HG03521 (cell line): ENCODE results near the gene ANKMY1.

ENCODE experiments used
- ATAC-seq: cut with Tn5 transposase; IDR thresholded peaks from one replicate; pipeline ENCODE4 v1.9.1; 2021; ENCODE audit warnings: mild to moderate bottlenecking, moderate library complexity; ENCODE audit not compliant: unreplicated experiment

The ANKMY1 gene

GRCh38 chr2:240462707-240463273, 95.0 kb downstream of the ANKMY1 start:
- ATAC-seq, result no peak

DNA sequence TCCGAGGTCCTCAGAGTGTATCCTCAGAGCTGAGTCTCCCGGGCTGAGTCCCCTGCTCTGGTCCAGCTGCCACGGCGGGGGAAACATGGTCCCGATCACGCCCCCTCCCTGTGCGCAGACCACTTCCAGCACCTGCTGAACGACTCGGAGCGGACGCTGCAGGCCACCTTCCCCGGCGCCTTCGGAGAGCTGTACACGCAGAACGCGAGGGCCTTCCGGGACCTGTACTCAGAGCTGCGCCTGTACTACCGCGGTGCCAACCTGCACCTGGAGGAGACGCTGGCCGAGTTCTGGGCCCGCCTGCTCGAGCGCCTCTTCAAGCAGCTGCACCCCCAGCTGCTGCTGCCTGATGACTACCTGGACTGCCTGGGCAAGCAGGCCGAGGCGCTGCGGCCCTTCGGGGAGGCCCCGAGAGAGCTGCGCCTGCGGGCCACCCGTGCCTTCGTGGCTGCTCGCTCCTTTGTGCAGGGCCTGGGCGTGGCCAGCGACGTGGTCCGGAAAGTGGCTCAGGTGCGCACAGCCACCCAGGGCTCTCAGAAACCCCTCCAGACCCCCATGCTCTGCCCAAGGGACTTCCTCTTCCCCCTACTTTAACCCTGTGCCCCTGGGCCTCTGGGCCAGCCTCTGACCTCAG, 95.6 kb downstream of the ANKMY1 start:
- no peak for ATAC-seq

DNA sequence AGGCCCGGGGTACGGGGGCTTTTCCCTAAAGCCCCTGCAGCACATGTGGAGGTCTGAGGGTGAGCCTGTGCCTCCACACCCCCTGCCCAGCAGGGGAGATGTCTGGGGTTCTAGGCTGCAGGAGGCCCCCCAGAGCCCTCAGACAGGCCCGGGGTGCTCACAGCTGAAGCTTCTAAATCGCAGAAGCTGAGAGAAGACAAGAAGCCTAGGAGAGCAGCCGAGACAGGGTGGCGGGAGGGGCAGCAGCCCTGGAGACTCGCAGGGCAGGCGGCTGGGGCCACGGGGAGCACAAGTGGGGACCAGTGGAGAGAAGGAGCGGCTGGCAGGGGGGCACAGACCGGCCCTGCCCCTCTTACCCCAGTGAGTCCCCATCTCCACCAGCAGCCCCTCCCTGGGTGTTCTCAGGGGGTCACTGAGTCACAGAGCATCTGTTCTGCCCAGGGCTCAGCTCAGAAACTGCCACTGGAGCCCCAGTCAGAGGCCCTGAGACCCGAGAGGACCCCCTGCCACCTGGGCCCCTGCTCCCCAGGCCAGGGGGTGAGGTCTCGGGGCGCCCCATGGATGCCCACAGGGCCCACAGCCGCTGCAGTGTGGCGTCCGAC, 96.2 kb downstream of the ANKMY1 start:
- no peak for ATAC-seq

GRCh38 chr2:240460781-240461431, 96.9 kb downstream of the ANKMY1 start:
- no peak for ATAC-seq

DNA sequence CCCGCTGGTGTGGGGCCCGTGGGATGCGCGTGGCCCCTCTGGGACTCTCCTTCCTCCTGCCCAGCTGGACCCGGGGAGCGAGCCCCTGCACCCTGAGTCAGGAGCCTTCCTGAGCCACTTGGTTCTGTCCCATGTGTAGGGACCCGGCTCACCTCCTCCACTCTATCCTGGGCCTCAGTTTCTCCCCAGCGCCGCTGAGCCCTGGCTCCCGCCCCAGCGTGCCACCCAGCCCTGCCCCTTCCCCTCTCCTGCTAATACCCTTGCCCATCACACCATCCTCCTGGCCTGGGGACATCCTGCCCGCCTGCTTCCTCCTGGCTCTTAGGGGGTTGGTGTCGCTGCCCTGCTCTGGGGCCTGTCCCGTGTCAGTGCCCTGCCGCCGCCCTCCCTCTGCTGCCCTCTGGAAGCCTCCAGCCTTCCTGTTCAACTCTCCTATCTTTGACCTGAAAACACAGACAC, 97.5 kb downstream of the ANKMY1 start:
- ATAC-seq, result no peak

DNA sequence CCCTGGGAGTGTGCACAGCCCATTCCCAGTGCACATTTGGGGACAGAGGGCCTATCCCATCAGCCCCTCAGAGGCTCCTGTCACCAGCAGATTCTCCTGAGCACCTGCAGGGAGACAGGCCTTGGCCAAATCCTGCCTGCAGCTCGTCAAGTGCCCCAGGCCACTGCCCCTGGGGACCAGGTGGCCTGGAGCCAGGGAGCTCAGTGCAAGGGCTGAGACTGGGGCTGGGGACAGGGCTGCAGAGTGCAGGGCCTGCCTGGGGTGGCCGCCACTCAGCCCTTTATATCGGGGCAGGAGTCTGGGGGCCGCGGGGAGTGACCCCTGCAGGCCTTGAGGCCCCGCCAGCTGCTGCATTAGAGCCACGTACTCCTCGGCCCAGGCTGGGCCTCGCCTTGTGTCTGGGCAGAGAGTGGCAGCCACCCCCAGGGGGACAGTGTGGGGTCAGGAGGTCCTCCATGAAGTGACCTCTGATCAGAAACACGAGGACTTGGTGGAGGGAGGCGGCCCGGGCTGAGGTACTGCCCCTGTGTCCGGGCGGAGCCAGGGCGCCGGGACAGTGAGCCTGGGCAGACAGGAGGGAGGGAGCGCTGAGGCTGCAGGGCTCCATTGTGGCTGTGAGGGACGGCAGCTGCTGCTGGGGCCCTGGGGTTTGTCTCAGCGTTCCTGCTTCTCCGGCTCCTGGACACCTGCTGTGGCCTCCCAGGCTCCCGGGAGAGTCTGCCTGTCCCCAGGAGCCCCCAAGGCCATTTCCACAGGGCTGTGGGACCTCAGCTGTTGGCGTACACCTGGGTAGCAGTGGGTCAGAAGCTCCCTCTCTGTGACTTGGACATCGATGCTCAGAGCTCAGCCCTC, 98.2 kb downstream of the ANKMY1 start:
- ATAC-seq, result no peak

GRCh38 chr2:240458900-240459391, 98.8 kb downstream of the ANKMY1 start:
- ATAC-seq, result no peak

- no peak for ATAC-seq
These were observed 99.5 kb downstream of the ANKMY1 start for GRCh38 chr2:240458044-240458899.

DNA sequence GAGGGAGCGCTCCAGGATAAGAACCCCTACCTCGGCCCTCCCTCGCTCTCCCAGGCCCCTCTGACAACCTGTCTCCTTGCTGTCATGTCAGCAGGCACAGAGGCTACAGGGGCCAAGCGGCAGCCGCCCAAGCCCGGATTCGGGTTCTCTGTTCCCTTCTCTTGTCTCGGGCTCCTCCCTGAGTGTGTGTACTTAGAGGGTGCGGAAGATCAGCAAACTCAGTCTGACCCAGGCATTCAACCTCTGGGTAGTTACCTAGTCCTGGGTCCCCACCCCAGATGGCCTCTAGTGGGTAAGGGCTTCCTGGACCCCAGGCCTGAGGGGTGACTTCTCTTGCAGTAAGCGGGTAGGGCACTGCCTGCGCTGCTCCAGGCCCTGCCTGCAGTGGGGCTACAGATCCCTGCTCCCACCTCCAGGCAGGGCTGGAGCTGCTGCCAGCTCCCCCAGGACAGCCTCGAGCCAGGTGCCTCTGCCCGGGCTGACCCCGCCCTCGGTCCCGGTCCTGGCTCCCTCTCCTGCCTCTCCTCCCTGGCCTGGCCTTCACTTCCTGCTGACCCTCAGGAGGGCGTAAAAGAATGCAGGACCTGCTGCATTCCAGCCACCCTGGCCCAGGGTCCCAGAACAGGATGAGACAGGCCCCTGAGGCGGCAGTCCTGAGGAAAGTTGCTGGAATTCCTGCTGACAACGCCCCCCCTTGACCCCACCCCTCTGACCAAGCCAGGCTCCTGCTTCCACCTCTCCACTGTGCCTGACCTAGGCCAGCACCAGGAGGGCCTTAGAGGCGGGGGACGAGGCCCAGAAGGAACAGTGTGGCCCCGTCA, 100.4 kb downstream of the ANKMY1 start:
- no peak for ATAC-seq

DNA sequence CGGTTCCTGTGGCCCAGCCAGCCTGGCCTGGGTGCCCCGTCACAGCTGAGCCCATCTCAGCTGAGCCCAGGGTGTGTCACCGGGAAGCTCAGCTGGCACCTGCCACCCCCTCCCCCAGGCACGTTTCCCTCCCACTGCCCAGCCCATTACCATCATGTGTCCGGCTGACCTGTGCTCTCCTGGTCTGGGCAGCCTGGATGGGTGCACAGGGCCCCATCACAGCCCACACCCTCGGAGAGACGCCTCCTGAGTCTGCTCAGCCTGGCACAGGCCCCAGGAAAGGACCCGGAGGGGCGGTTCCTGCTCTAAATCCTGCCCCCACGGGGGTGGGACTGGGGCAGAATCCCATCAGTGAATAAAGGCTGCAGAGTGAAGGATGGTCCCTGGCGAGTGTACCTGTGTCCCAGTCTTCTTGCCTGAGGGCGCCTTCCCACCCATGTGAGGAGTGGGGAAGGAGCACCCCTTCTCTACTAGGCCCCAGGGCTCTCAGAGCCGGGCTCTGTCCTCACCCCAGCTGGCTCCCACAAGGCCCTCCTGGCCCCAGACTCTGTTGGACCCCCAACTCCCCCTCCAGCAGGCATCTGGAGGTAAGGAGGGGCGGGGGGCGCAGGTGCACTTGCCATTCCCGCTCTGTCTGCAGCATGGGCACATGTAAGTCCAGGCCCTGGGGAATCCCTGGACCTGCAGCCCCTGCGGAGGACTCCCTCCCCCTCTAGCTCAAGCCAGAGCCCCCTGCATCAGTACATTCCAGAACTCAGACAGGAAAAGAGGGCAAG, 101.2 kb downstream of the ANKMY1 start:
- no peak for ATAC-seq

DNA sequence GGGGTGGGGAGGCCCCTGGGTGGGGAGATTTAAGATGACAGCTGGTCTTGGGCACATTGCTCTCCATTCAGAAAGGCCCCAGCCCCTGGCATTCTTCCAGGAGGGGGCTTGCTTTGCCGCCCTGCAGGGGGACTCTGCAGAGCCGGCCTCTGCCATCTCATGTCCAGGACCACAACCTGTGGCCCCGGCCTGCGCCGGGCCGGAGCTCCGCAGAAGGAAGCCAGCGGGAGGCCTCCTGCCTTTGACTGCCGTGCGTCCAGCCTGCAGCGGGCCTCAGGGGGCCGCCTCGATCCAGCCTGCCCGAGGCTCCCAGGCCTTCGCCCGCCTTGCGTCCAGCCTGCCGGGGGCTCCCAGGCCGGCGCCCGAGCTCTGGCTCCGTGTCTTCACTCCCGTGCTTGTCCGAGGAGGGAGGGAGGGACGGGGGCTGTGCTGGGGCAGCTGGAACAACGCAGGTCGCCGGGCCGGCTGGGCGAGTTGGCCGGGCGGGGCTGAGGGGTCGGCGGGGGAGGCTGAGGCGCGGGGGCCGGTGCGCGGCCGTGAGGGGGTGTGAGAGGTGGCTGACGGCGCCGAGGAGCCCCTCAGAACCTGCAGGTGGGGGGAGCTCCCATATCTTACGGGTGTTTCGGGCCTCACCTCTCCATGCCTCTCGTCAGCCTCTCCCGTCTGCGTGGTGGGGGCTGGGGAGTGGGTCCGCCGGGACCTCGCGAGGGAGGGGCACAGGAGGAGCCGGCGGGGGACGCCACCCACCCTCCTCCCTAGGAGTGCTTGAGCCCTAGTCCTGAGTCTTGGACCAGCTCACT, 101.9 kb downstream of the ANKMY1 start:
- no peak for ATAC-seq

GRCh38 chr2:240455272-240455646, 102.5 kb downstream of the ANKMY1 start:
- ATAC-seq, result no peak

DNA sequence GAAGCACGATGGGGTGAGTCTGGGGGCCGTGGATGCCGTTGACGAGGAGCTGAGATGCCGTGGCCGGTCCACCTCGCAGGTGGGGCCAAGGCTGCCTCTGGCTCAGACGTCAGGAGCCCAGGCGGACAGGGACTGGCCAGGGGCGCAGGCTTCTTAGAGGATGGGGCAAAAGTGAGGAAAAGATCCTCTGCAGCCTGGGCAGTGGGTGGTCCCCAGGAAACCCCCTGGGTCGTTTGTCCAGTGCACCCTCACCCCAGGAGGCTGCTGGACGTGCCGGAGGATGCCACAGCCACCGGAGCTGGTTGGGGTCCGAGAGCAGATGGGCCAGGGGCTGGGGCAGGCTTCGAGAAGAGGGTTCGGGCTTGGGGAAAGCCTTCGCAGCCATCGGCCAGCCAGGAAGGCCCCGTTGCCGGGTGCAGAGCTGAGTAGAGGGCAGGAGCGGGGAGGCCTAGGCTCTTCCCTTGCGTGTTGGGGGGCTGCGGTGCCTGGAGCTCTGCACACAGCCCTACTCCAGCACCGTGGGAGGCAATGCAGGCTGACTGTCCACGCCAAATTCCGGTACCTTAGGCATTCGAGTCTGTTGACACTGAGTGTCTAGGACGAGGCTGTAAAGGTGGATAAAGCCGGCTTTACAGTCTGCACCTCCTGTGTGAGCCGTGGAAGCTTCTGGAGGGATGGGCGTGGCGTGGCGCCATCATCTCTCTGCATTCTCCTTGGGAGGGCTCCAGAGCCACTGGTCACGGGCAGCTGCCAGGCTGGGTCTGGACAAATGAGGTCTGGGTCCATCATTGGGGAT, 103.5 kb downstream of the ANKMY1 start:
- ATAC-seq, result no peak

DNA sequence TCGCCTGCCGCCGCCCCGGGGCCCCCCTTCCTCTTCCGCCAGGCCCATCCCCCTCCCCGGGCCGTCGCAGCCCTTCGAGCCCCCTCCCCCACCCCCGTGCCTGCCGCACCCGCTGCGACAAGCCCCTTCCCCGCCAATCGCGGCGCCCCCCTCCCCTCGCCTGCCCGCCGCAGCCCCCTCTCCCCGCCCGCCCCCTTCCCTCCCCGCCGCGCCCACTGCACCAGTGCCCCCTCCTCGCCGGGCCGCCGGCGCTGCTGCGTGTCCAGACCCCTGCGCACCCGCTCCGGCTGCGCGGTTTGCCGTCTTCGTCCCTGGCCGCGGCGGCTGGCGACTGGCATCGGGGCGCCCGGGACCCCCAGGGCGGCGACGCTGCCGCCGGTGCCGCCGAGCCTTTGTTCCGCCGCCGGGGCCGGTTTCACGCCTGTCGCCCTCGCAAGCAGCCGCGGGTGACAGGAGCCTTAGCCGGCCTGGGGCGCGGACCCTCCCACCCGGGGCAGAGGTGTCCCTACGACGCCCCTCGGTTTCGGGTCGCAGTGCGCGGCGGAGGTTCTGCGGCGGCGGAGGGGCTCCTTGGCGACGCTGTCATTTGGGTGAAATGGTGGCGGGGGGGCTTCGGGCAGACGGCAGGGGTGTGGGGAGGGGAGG, 104.2 kb downstream of the ANKMY1 start:
- no peak for ATAC-seq

DNA sequence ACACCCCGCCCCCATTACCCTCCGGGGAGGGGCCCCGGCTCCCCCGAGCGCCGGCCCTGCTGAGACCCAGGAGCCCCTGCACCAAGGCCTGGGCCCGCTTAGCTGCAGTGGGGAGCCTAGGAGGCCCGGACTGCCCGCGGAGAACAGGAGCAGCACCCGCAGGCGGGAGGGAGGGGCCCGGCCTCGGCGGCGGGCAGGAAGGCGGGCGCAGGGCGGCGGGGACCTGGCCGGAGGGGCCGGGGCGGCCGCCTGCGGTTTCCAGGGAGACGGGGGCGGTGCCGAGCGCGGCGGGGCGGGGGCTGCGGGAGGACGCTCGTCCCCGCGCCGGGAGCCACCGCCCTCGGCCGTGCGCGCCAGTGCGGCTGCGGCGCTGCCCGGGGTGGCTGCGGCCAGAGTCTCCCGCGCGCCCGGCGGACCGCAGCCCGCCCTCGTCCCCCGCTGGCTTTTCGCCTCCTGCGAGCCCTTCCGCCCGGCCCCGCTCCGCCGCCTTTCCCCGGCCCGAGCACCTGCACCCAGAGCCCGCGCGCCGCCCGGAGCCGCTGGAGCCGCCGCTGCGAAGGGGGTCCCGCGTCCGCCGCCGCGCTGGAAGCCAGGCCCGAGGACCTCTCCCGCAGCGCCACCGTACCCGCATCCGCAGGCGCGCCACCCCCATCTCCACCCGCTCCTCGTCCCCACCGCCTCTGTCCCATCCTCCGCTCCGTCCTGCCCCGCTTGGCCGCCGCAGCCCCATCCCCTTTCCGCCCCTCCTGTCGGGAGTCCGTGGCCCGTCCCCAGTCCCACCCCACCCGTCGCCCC, 105.1 kb downstream of the ANKMY1 start:
- no peak for ATAC-seq
